Ishikawa (cell line): Measurements from ENCODE around the gene PORCN.

ENCODE experiments used
- CEBPB ChIP-seq: IDR thresholded peaks from 2 replicates; pipeline ENCODE4 v1.6.1; 2012
- CREB1 ChIP-seq: IDR thresholded peaks from 2 replicates; pipeline ENCODE4 v1.6.1; 2012; ENCODE audit warnings: low read depth
- EGR1 ChIP-seq: IDR thresholded peaks from 2 replicates; pipeline ENCODE4 v1.6.1; 2012
- EP300 ChIP-seq: IDR thresholded peaks from 2 replicates; pipeline ENCODE4 v1.6.1; 2012; ENCODE audit warnings: borderline replicate concordance
- FOXM1 ChIP-seq: IDR thresholded peaks from 2 replicates; pipeline ENCODE4 v1.6.1; 2012; ENCODE audit warnings: low read depth, borderline replicate concordance
- MAX ChIP-seq: IDR thresholded peaks from 2 replicates; pipeline ENCODE4 v1.6.1; 2012
- RAD21 ChIP-seq: IDR thresholded peaks from 2 replicates; pipeline ENCODE4 v1.6.1; 2012; ENCODE audit warnings: low read depth
- TCF12 ChIP-seq: IDR thresholded peaks from 2 replicates; pipeline ENCODE4 v1.6.1; 2012; ENCODE audit warnings: low read depth

DNA sequence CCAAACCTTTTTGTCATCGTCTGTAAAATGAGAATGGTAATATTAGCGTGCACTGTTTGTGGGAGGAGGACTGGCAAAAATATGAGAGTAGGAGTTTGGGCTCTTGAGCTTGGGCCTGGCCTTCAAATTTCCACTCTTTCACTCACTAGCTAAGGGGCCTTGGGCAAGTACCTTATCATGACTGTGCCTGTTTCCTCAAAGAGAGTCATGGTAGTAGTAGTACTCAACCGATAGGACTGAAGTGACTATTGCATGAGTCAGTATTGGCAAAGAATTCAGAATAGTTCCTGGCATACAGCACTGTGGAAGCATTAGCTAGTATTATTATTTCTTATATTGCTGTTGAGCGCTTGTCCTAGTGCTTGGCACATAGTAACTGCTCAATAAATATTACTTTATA lies 49.5 kb downstream of the PORCN start:
- TF ChIP-seq RAD21 (no peak), CEBPB (no peak), EP300 (no peak), FOXM1 (no peak), CREB1 (no peak), EGR1 (no peak), MAX (no peak), TCF12 (no peak)
